ENCODE measurements around the gene NDST3.

The NDST3 gene

GRCh38 chr4:118034053-118034785 lies at the start of gene NDST3:
TSS of gene NDST3 (plus strand) at chr4:118034486. CDS start at chr4:118053911, 19,425 bp downstream.
- DNase-seq, result peak; percentile 91

GRCh38 chr4:117986321-117986720 lies 48.0 kb upstream of the NDST3 start:
- DNase-seq, result no peak

DNA sequence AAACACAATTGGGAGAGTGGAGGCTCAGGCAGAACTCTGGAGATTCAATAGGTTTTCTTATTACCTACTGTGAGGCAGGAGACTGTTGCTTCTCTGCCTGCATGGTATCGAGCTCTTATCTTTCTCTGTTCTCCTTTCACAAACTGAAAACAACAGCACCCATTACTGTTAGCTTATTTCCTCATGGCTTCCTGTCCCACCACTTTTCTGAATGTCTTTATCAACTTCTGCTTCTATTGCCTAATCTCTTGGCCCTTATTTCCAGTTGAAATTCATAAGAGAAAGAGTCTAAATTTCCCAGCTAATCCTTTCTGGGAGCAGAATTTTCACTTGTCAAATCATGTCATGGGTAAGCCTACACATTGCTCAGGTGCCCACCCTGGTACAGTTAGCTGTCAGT lies 46.8 kb upstream of the NDST3 start:
- no peak for DNase-seq

- no peak for DNase-seq
Measured at GRCh38 chr4:117996891-117997290, 37.4 kb upstream of the NDST3 start.

- DNase-seq, result no peak
Measured at GRCh38 chr4:118004088-118004487, 30.2 kb upstream of the NDST3 start.

DNA sequence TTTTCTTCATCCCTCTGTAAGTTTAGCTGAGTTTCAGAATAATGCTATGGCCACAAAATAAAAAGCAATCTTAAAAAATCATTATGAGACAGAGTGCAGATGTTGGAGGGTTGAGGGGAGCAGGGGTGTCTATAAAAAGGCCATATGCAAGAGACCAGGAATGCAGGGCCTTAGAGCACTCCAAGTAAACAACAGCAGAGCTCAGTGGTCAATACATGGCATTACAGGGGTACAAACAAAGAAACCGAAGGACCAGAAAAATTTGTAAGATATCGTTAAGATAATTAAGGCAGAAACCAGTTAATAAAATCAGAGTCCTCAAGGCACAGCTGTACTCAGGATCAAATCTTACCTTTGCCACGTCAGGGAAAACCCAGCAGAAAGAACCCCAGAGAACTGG lies 28.4 kb upstream of the NDST3 start:
- no peak for DNase-seq

DNA sequence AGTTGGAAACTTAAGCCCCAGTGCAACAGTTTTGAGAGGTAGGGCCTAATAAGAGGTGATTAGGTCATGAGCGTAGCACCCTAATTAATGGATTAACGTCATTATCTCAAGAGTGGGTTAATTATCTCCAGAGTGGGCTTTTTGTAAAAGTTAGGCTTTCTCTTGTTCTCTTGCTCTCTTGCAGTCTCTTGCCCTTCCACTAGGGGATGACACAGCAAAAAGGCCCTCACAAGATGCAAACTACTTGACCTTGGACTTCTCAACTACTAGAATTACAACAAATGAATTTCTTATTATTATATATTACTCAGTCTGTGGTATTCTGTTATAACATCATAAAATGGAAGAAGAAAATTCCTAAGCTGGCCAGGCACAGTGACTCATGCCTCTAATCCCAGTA lies 22.1 kb upstream of the NDST3 start:
- DNase-seq, result peak; percentile 7

GRCh38 chr4:118014831-118015230 lies 19.5 kb upstream of the NDST3 start:
- DNase-seq, result no peak

DNA sequence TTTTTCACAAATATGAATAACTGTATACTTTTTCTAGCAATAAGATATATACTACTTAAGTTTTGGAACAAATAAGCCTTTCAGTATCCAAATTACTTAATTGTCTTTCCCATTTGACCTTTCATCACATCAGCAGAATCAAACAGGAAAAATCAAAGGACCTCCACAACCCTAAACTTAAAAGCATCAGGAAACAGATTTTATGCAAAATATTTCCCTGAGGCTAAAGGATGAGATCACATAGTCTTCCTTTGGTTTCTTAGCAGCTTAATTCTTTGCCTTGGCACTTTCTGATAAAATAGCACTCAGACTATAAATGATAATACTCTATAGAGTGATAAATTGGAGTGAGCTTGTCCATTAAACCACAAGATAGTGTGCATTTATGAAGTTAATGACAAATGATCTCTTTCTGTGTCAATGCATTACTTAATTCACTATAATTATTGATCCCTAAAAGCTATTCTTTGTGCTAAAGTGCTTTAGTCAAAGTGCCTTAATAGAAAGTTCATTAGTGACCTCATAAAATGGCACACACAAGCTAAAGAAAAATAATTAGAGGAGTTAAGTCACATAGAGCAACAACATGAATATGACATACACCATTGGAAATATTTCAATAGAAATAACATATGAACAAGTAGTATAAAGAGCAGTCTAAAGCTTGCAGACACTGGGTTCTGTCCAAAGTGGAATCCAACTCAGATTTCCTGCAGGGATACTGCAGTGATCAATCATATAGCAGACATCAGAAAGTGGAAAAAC lies 15.7 kb upstream of the NDST3 start:
- no peak for DNase-seq

- no peak for DNase-seq
Measured at GRCh38 chr4:118026806-118027205, 7.5 kb upstream of the NDST3 start.

DNA sequence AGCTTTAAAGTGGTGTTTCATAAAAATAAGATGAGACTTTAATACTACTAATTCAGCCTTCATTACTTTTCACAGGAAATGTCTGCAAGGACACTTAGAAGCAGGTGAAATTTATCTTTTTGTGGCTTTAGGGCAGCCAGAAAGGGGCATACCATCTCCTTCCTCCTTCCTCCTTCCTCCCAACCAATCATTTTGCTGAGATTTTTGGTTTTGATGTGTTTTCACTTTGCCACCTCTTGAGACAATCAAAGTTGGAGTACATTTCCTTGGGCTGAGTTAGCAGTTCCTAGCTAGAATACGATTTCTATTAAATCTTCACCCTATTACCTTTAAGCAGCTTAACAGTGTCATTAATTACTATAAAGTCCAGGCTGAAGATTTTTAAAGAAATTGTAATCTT lies 5.1 kb upstream of the NDST3 start:
- no peak for DNase-seq

DNA sequence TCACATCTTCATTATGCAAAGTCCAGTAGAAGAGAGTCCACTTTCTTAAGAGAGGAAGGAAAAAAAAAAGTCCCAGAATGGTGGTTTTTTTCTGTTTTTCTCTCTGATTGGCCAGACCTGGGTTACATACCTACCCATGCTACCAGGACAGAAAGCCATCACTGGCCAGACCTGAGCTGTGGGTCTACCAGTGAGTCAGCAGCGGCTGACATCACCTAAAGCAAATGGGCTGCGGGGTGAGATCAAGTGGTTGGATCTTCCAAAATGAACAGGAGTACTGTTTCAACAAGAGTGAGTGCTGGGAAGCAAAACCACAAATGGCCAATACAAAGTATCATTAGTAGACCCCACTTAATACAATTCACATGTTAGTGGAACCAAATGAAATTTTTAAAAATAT lies 1.6 kb upstream of the NDST3 start:
- DNase-seq, result peak; percentile 73

DNA sequence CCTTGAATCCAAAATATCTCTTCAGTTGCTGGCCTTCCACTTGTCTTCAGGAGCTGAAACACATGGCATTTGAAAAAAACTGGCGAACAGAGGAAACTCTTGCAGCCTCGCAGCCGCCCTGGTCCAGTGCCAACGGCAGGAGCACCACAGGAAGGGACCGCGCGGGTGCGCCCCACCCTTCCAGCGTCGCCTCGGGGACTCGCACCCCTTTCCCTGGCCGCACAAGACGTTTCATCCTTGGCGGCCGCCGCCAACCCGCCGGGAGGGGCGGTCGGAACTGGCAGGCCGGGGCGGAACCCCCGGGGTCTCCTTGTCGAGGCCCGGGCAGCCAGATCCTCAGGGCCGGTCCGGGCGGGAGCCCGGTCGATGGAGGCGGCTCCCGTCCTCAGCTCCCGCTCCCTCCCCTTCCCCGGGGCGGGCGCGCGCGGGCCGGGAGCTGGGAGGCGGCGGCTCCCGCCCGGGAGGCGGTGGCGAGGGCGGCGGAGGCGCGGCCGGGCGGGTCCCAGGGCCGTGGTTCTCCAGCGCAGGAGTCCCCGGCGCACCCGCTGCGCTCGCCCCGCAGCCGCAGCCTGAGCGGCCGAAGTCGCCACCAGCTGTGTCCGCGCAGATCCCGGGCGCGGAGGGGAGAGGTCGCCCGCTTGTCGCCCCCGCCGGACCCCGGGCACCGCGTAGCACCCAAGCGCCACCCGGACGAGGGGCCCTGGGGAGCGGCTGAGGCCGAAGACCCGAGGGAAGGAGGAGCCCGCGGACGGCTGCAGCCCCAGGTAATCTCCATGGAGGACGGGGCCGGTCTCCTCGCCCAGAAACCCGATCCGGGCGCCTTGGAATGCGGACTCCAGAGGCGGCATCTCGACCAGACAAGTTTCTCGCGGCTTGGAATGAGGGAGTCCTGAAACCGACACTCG lies 886 bp upstream of the NDST3 start:
- peak; percentile 83 for DNase-seq

GRCh38 chr4:118035309-118035708 lies 1.0 kb downstream of the NDST3 start:
- DNase-seq, result no peak

DNA sequence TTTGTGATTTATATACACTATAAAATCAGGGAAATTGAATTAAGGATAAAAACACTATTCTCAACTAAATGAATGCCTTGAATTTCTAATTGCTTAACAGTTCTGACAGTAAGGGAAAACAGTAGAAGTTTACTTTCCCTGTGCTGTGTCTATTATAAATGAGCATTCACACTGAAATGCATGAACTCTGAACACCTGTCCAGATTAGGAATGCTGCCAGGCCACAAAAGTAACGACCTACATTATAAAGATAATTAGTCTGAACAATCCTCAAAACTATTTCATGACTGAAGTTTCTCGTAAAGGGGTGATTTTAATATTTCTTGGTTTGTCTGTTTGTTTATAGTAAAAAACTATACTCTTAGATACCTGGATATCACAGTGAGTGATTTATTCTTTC lies 2.0 kb downstream of the NDST3 start:
- no peak for DNase-seq

GRCh38 chr4:118037955-118038354 lies 3.7 kb downstream of the NDST3 start:
- no peak for DNase-seq

DNA sequence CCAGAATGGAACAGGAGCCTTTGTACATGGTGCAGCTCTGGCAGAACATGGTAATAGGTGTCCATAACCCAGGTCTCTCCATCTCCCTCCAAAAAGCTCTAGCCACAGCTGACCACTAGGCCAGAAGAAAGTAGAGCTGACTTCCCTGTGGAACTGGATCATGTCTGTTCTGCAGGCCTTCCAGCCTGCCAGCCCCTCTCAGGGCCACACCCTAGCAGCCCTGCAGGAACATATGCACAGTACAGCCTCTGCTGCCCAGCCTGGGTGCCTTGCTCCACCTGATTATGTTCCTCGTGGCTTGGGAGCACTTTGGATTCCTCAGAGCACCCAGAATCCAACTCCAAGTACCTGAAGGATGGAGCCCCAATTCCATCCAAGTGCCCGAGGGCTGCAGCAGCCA lies 12.0 kb downstream of the NDST3 start:
- no peak for DNase-seq

- DNase-seq, result no peak
Measured at GRCh38 chr4:118047043-118047442, 12.8 kb downstream of the NDST3 start.

GRCh38 chr4:118058955-118059354 lies 24.7 kb downstream of the NDST3 start:
- no peak for DNase-seq

DNA sequence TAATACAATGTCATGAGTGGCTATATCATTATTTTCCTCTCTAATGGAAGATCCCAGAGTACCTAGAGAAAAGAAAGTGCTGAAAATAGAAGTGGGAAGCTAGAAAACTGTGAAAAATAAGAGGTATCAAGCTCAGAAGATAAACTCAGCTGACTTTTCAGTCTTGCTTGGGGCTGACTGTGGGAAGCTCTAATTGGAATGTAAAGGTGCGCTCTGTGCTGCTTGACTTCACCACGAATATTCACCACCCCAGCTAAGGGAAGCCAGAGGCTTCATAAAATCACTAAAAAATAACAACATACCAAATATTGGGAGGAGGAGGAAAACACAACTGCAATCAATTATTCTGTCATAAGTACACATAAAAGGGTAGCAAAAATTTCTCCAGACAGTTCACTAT lies 25.1 kb downstream of the NDST3 start:
- DNase-seq, result no peak

DNA sequence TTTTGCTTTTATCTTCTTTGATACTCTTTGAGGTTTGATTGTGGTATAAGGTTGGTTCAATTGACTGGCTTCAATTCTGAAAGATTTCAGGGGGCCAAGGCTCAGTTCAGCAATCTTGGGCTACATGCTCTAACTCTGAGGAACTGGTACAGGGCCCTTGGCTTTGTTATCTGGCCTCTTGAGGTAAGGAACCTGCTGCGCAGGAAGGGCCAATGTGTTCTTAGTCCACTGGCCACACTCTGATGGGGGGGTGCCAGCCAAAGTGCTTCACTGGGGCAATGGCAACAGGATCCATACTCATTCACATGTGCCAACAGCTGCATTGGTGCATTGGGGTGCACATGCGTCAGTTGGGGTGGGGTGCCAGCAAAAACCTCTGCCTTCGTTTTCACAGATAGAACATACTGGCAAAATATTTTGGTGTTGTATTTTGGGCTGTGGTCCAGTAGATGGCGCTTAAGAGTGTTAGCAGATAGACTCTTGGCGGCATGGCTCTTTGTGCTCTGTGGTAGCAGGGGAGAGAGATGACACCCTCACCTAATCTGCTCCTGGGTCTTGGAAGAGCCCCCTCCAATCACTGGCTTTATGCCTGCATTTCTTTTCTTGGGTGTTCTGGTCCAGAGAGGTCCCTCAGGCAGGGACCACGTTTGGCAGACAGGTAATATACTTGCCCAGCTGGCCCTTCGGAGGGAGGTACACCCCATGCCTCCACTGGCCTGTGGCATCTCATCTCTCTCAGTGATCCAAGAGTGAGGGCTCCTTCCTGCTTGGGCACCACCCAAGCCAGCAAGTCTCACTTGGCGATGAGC lies 42.9 kb downstream of the NDST3 start:
- peak; percentile 66 for DNase-seq

DNA sequence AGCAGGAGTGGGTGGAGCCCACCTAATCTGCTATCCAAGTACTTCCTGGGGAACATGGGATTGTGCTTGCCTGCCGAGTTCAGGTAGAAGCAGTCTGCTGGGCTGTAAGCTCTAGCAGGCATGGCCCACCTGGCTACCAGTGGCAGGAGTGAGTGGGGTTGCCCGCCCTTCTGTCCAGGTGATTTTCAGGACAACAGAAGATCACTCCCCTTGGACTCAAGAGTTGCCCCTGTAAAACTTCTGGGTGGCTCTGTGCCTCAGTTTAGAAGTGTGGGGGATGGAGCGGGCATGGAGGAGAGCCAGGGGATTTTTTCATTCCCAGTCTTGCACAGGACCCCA lies 43.5 kb downstream of the NDST3 start:
- no peak for DNase-seq

DNA sequence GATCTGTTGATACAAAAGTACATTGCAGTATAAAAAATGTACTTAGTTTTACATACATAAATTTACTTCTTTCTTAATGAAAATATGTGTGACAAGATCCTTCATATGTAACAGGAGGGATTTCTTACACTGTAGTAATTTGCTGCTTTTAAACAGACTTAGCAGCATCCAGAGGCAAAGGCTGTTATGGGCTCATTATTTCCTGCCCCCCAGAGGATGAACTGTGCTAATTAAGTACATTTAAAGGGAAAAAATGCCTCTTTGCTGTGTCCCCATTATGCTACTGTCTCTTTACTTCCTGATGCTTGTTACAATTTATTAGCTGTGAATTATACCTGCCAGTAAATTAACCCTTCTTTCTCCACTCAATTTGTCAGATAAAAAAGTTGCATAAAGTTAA lies 47.1 kb downstream of the NDST3 start:
- no peak for DNase-seq

Data from DMS53 (cell line).